K562 (cell line): ENCODE results near the gene CTU1.

Source experiments
- CREM ChIP-seq: IDR thresholded peaks from 2 replicates; pipeline ENCODE4 v1.6.1; 2014; ENCODE audit warnings: antibody characterized with exemption, low read depth
- IRF2 ChIP-seq: sonication (generic); formaldehyde crosslinking; IDR thresholded peaks from 2 replicates; pipeline ENCODE4 v1.8.1; 2022; ENCODE audit warnings: mild to moderate bottlenecking, missing genetic modification reagents
- JUN ChIP-seq, 2 experiments: sonication (generic) in 1 of 2; formaldehyde crosslinking in 1 of 2; IDR thresholded peaks; 2 replicates each; pipeline versions ENCODE4 v1.6.1 to v1.8.0; 2012 to 2022; ENCODE audit warnings: borderline replicate concordance in 2 of 2, mild to moderate bottlenecking in 2 of 2, improper control_type of control experiment in 1 of 2, low read depth in 1 of 2, low read length in 1 of 2, missing genetic modification reagents in 1 of 2
- MAFG ChIP-seq: fragments of 450-650 bp; conservative IDR thresholded peaks from 2 replicates; pipeline ENCODE4 v1.6.1; 2016; ENCODE audit warnings: missing genetic modification characterization, missing compliant biosample characterization
- MCM2 ChIP-seq: fragments of 450-650 bp; IDR thresholded peaks from 2 replicates; pipeline ENCODE4 v1.6.1; 2017; ENCODE audit warnings: low read depth, mild to moderate bottlenecking
- NR2C2 ChIP-seq, 2 experiments: fragments of 200-800 bp in 1 of 2; sonication (Bioruptor generic) in 1 of 2; sonication (generic) in 1 of 2; formaldehyde crosslinking in 1 of 2; IDR thresholded peaks; 2 replicates each; pipeline versions ENCODE4 v1.6.1 to v1.8.0; 2016 to 2022; ENCODE audit warnings: mild to moderate bottlenecking in 1 of 2, missing compliant biosample characterization in 1 of 2, missing genetic modification characterization in 1 of 2, missing genetic modification reagents in 1 of 2
- RNF2 ChIP-seq: sonication (generic); IDR thresholded peaks from 2 replicates; pipeline ENCODE4 v1.6.1; 2016
- STAT6 ChIP-seq: sonication (generic); formaldehyde crosslinking; IDR thresholded peaks from 2 replicates; pipeline ENCODE4 v1.8.1; 2023; ENCODE audit warnings: mild to moderate bottlenecking, missing genetic modification reagents
- SUPT5H ChIP-seq: fragments of 450-650 bp; IDR thresholded peaks from 2 replicates; pipeline ENCODE4 v1.6.1; 2016
- TAF1 ChIP-seq: IDR thresholded peaks from 2 replicates; pipeline ENCODE4 v1.6.1; 2011; ENCODE audit warnings: mild to moderate bottlenecking, low read length, moderate library complexity; ENCODE audit not compliant: insufficient read depth, control insufficient read depth, severe bottlenecking; ENCODE audit errors: extremely low read depth
- ZBTB1 ChIP-seq: sonication (generic); formaldehyde crosslinking; IDR thresholded peaks from 2 replicates; pipeline ENCODE4 v1.8.1; 2023; ENCODE audit warnings: missing genetic modification reagents, low read depth, mild to moderate bottlenecking, borderline replicate concordance
- ZZZ3 ChIP-seq: fragments of 450-650 bp; IDR thresholded peaks from 2 replicates; pipeline ENCODE4 v1.6.1; 2016; ENCODE audit warnings: antibody characterized with exemption, mild to moderate bottlenecking, moderate library complexity

GRCh38 chr19:51140441-51140840 is 32.2 kb upstream of the CTU1 start:
- no peak for TF ChIP-seq IRF2 (CRISPR knock-in tag)
- no peak for TF ChIP-seq NR2C2 (CRISPR knock-in tag; IDR thresholded peaks at IDR 0.05)
- TF ChIP-seq NR2C2 (tag; IDR thresholded peaks at IDR 0.05): no peak
- TF ChIP-seq TAF1: no peak
- TF ChIP-seq MAFG (tag): no peak
- no peak for TF ChIP-seq CREM
- TF ChIP-seq ZZZ3: no peak
- no peak for TF ChIP-seq STAT6
- no peak for TF ChIP-seq SUPT5H
- no peak for TF ChIP-seq MCM2
- TF ChIP-seq RNF2: no peak
- TF ChIP-seq JUN (IDR thresholded peaks at IDR 0.05; ENCODE audit: borderline replicate concordance, low read depth, low read length): no peak
- TF ChIP-seq JUN (CRISPR knock-in tag; IDR thresholded peaks at IDR 0.05; ENCODE audit: borderline replicate concordance): no peak
- no peak for TF ChIP-seq ZBTB1 (CRISPR knock-in tag)
